HEK293T (cell line): ENCODE data around the gene ALPI.

ENCODE experiments used
- CTCF ChIA-PET: fragments of 350-600 bp; formaldehyde crosslinking; extraction: SDS; loops from one replicate; lab custom pipeline; 2021; ENCODE audit warnings: antibody characterized with exemption, inconsistent platforms; lab: Yijun Ruan, JAX
- POLR2A ChIA-PET: fragments of 350-600 bp; formaldehyde crosslinking; extraction: SDS; loops from one replicate; lab custom pipeline; 2020; ENCODE audit warnings: antibody characterized with exemption, inconsistent platforms; lab: Yijun Ruan, JAX
- DNase-seq: peaks from one replicate; pipeline ENCODE4 v3.0.0; 2012; ENCODE audit warnings: mixed read lengths; ENCODE audit errors: extremely low spot score
- ARNT ChIP-seq: fragments of 450-650 bp; IDR thresholded peaks from 2 replicates; pipeline ENCODE4 v1.6.1; 2017; ENCODE audit warnings: mild to moderate bottlenecking
- BHLHE40 ChIP-seq: fragments of 450-650 bp; IDR thresholded peaks from 2 replicates; pipeline ENCODE4 v1.6.1; 2016; ENCODE audit warnings: mild to moderate bottlenecking, moderate library complexity, borderline replicate concordance
- CTBP1 ChIP-seq: fragments of 450-650 bp; IDR thresholded peaks from 2 replicates; pipeline ENCODE4 v1.6.1; 2016; ENCODE audit warnings: borderline replicate concordance
- ELF4 ChIP-seq: fragments of 450-650 bp; IDR thresholded peaks from 2 replicates; pipeline ENCODE4 v1.6.1; 2017; ENCODE audit warnings: antibody characterized with exemption
- FOXA1 ChIP-seq: fragments of 450-650 bp; IDR thresholded peaks from 2 replicates; pipeline ENCODE4 v1.6.1; 2016; ENCODE audit warnings: mild to moderate bottlenecking
- FOXK2 ChIP-seq: fragments of 450-650 bp; IDR thresholded peaks from 2 replicates; pipeline ENCODE4 v1.6.1; 2016; ENCODE audit warnings: mild to moderate bottlenecking
- FOXM1 ChIP-seq: fragments of 450-650 bp; IDR thresholded peaks from 2 replicates; pipeline ENCODE4 v1.6.1; 2017; ENCODE audit warnings: mild to moderate bottlenecking, borderline replicate concordance
- HDGF ChIP-seq: fragments of 450-650 bp; IDR thresholded peaks from 2 replicates; pipeline ENCODE4 v1.6.1; 2017; ENCODE audit warnings: antibody characterized with exemption, borderline replicate concordance
- L3MBTL2 ChIP-seq: fragments of 450-650 bp; conservative IDR thresholded peaks from 2 replicates; pipeline ENCODE4 v1.6.1; 2016; ENCODE audit warnings: mild to moderate bottlenecking
- LEF1 ChIP-seq: fragments of 450-650 bp; IDR thresholded peaks from 2 replicates; pipeline ENCODE4 v1.6.1; 2017; ENCODE audit warnings: mild to moderate bottlenecking, borderline replicate concordance
- NFRKB ChIP-seq: fragments of 450-650 bp; IDR thresholded peaks from 2 replicates; pipeline ENCODE4 v1.6.1; 2016; ENCODE audit warnings: mild to moderate bottlenecking, moderate library complexity
- PKNOX1 ChIP-seq: fragments of 450-650 bp; IDR thresholded peaks from 2 replicates; pipeline ENCODE4 v1.6.1; 2016
- SP1 ChIP-seq: fragments of 450-650 bp; IDR thresholded peaks from 2 replicates; pipeline ENCODE4 v1.6.1; 2017
- SUZ12 ChIP-seq: fragments of 450-650 bp; IDR thresholded peaks from 2 replicates; pipeline ENCODE4 v1.6.1; 2016; ENCODE audit warnings: mild to moderate bottlenecking
- TARDBP ChIP-seq: fragments of 450-650 bp; IDR thresholded peaks from 2 replicates; pipeline ENCODE4 v1.6.1; 2016
- ZNF384 ChIP-seq: fragments of 450-650 bp; IDR thresholded peaks from 2 replicates; pipeline ENCODE4 v1.6.1; 2016

The ALPI gene

GRCh38 chr2:232505856-232506255 is 49.9 kb downstream of the ALPI start:
- TF ChIP-seq SUZ12: no peak
- TF ChIP-seq CTBP1: no peak
- ChIA-PET POLR2A (no interaction called here), CTCF (no interaction called here)
- no peak for DNase-seq

GRCh38 chr2:232506709-232507108 is 50.8 kb downstream of the ALPI start:
- DNase-seq: no peak
- ChIA-PET CTCF (no interaction called here), POLR2A (no interaction called here)
- no peak for TF ChIP-seq L3MBTL2
- no peak for TF ChIP-seq SUZ12
- TF ChIP-seq FOXM1: no peak
- no peak for TF ChIP-seq SP1
- no peak for TF ChIP-seq ZNF384
- no peak for TF ChIP-seq ELF4
- no peak for TF ChIP-seq FOXK2
- no peak for TF ChIP-seq PKNOX1
- TF ChIP-seq LEF1: no peak
- TF ChIP-seq HDGF: no peak
- TF ChIP-seq NFRKB: no peak
- no peak for TF ChIP-seq BHLHE40
- TF ChIP-seq FOXA1: no peak
- TF ChIP-seq ARNT: no peak
- TF ChIP-seq CTBP1: no peak
- no peak for TF ChIP-seq TARDBP

- no peak for DNase-seq
- ChIA-PET POLR2A (no interaction called here), CTCF (no interaction called here)
- no peak for TF ChIP-seq FOXK2
- TF ChIP-seq ELF4: no peak
- TF ChIP-seq ARNT: no peak
- no peak for TF ChIP-seq L3MBTL2
- no peak for TF ChIP-seq TARDBP
- no peak for TF ChIP-seq HDGF
- TF ChIP-seq CTBP1: no peak
- TF ChIP-seq BHLHE40: no peak
These were observed 52.3 kb downstream of the ALPI start for GRCh38 chr2:232508251-232508650.
